Endometrial microvascular endothelial cells (primary cell): ENCODE measurements around the gene CSF1R. TPM values are rescaled to one million over a fixed set of nuclear protein-coding genes. Genes with fewer than 3 reads are reported as not detected.

Experiments
- in situ Hi-C: cut with HindIII; loops from 2 replicates; pipeline ENCODE4 v1.10.0; 2017; ENCODE audit warnings: low sequenced_read_pairs, low pct_unique_long_range_greater_than_20kb; ENCODE audit errors: inconsistent ontology term
- total RNA-seq: library from RNA; depleted of rRNA; stranded (reverse); fragments of >200 nt; gene quantifications from one replicate; pipeline ENCODE4 v1.2.3, GENCODE V29; 2015; ENCODE audit errors: inconsistent ontology term

The CSF1R gene
- total RNA-seq, result not detected

DNA sequence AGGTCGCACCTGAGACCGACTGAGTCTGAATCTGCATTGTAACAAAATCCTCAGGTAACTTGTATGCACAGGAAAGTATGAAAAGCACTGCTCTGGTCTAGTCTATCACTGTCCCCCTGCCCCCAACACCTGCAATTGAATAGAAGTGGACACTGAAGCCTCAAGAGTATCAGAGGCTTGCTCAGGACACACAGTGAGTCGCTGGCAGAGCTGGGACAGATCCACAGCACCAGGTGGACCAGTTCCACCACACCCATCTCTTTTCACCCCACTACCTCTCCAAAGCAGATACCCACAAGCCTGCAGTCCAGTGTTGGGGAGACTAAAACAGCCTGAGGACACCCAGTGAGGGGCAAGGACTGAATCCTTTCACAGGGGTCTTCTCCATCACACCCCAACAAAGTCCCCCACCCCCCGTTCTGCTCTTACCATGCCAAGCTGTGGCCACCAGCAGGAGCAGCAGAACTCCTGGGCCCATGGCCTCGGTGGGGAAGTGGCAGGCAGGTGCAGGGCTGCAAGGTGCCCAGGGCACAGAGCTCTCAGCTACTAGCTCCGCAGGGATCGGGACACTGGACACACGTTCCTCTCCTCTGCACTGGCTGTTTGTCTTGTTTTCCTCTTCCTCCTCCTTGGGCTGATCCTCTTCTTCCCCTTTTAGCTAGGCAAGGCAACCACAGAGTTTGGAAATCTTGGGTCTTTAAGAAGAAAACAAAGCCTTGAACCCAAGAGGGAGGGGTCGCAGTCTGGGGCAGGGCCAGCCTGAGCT is at the start of gene CSF1R:
TSS of gene CSF1R (minus strand) at position 605 of the 766 bp plus-strand sequence. CDS start at position 478, 127 bp downstream.
- in situ Hi-C loops, result no loop called here

DNA sequence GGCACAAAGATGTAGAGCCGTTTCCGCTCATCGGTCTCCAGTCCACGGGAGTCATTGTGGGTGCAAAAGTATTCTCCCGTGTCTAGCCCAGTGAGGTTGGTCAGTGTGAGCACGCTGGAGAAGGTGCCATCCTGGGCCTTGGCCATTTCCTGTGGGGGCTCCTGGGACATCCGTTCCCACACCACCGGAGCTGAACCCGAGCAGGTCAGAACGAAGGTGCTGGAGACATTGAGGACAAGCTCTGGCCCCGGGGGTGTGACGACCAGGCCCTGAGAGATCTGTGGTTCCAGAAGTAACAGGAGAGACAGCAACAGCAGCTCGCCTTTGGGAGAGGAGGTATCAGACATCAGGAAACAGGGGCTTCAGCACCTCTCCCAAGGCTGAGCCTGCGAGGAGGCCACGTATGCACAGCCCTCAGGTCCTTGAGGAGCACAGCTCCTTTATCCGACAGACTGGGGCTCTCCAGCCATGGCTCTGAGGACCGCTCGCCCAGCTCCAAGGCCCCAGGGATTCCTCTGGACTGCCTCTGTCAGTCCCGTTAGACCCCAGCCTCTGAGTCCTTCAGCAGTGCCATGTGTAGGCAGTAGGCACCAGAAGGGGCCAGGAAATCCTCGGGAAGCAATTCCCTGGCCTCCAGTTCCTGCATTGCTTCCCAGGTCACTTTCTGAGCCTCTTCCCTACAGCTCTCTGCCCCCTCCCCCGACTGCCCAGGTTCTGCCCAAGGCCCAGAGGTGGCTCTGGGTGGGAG is 49.4 kb upstream of the CSF1R start:
- in situ Hi-C loops, result no loop called here

DNA sequence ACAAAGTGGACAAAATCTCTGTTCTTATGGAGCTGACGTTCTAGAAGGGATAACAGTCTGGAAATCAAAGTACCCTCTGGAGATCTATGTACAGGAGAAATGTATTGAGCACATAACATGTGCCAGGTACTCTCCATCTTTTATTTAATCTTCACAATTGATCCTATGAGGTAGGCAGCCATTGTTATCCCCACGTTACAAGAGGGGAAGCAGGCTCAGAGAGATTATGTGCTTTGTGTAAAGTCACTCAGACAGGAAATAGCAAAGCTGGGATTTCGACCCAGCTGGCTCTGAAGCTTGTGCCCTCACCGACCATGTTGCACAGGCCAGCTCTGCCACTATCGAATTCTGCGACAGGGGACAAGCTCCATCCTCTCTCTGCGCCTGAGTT is 47.8 kb upstream of the CSF1R start:
- in situ Hi-C loops, result no loop called here

DNA sequence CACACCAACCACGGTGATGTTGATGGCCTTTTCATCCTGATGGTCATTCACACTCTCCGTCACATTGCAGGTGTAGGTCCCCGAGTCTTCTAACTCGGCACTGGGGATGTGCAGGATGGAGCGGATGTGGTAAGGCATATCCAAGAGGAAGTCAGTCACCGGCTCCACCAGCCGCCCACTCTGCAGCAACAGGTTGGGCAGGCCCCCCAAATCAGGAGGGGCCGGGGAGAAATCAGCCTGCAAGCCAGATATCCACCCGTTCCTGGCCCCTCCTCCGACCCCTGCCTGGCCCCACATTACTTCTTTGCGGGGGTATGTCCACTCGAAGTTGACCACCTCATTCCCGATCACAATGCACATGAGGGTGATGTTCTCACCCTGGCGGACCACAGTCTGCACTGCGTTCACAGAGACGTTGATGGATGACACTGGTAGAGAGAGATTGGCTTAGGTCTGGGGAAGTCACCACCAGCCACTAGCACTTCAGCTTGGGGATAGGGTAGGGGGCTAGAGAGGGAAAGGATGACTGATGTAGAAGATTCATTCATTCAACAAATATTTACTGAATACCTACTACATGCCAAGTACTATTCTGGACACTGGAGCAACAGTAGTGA is 47.3 kb upstream of the CSF1R start:
- in situ Hi-C loops, result no loop called here

DNA sequence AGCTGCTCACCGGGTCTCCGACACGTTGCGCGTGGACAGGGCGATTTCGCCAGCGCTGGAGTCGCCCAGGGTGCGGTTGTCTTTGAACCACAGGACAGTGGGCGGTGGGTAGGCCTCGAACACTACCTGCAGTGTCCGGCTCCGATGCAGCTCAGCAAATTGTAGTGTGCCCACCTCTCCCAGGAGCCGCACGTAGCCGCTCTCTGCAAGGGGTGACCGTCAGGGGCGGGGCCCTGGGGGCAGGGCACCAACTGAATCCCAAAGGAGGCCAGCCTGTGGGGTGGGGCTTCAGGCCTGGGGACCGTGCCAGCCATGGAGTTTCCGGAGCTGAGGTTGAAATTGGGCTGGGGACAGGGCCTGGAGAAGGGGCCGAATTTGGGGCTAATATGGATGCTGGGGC is 46.4 kb upstream of the CSF1R start:
- in situ Hi-C loops, result no loop called here

DNA sequence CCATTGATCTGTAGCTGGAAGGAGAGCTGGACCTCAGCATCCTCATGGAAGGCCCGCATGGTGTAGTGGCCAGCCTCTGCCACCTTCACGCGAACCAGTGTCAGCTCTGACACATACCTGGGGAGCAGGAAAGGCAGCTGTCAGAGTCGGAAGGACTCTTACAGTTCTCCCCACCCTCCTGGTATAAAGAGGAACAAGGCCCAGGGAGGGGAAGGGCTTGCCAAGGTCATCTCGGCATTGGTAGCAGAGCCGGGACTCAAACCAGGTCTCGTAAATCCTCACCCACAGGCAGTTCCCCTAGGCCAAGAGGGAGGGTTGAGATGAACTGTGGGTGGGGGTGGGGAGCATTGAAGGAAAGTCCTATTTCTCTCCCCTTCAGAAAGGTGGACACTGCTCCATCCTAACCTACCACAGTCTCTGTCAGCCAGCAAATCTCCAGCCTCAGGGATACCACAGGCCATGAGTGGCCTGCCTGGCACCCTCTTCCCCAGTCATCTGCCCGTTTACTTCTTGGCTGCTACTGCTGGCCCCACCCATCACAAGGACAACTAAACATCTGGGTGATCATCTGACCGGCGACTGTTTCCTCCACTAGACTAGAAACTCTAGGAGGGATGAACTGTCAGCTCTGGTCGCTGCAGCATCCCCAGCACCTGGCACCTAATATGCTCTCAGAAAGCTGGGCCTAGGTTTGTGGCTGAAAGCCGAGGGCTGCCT is 45.8 kb upstream of the CSF1R start:
- in situ Hi-C loops, result no loop called here

DNA sequence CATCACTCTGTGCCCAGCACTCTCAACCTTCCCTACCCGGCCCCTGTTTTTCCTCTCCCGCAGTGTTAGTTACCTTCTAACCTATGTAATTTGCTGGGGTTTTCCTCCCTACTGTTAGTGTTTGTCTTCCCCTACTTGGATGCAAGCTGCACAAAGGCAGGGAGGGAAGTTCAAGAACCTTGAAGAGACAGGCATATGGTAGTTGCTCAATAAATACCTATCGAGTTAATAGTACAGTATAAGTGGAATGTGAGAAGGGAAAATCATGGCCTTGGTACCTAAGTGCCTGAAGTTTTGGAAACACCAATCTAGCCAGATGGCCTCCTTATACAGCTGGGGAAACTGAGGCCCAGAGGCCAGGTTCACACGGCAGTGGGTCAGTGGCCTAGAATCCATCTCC is 45.1 kb upstream of the CSF1R start:
- in situ Hi-C loops, result no loop called here

DNA sequence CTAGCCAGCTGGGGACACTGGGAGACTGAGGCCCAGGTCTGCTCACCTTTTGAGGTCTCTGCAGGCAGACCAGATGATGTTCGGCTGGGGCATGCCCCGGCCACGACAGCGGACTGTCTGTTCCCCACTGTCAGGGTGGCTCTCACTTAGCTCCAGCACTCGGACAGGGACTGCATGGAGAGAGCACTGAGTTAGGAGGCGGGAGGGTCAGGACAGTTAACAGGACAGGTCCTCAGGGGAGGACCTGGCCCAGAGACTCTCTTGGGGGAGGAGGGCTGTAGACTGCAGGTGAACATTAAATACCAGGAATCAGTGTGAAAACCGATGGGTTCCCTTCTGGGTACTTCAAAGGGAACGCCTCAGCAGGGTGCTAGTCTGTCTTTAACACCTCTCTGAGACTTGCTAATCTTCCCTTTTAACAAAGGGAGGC is 44.2 kb upstream of the CSF1R start:
- in situ Hi-C loops, result no loop called here

DNA sequence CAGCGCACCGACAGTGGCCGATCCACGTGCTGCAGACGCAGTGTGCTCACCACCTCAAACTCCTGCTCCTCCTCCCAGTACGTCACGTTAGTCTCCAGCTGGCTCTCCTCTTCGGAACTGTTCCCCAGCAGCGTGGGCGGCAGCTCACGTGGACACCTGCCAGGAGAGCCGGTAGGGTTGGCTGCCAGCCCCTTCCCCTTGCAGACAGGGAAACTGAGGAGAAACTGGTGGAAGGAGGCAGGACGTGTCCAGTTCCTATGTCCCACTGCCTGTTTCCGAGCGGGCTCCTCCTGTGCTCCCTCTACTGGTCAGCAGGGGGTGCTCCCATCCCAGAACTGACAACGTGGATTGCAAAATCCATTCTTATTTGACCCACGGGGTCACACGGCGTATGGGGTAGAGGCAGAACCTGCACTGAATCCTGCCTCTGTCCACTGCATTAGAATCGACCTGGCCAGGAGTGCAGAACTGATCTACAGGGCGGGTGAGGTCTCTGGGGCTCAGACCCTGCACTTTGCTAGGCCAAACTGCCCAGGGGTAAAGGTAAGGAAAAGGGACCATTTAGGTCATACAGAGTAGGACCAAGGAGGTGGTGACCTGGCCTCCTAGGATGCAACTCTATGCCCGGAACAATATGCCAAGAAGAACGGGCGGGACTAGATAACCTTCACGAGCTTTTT is 43.6 kb upstream of the CSF1R start:
- in situ Hi-C loops, result no loop called here

DNA sequence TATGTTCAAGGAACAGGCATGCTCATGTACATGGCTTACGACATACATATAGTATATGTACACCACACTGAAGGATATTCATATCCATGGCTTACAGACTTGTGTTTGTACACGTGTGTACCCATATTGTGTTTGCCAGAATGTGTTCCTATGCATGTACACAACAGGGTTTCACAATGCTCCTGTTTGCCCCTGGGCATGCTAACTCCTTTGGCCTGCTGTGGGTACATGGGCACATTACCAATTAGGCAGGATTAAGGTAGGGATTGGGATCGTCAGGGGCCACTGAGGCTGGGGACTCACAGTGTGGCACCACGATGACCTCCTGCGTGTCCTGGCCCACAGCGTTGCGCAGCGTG is 43.1 kb upstream of the CSF1R start:
- in situ Hi-C loops, result no loop called here

DNA sequence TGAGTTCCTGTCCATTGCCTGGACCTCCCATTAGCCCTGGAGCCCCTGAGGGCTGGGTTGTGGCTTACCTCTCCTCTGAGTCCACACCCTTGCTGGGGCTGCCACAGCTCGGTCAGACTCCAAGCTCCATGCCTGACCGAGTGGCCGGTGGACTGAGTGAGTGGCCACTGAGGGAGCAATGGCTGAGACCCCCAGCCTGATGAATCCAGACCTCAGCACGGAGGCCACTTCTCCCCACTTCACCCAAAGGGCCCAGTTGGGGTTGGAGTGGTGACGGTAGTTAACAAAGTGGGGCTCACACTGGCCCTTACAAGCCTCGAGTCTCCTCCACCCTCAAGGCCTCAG is 40.5 kb upstream of the CSF1R start:
- in situ Hi-C loops, result no loop called here

DNA sequence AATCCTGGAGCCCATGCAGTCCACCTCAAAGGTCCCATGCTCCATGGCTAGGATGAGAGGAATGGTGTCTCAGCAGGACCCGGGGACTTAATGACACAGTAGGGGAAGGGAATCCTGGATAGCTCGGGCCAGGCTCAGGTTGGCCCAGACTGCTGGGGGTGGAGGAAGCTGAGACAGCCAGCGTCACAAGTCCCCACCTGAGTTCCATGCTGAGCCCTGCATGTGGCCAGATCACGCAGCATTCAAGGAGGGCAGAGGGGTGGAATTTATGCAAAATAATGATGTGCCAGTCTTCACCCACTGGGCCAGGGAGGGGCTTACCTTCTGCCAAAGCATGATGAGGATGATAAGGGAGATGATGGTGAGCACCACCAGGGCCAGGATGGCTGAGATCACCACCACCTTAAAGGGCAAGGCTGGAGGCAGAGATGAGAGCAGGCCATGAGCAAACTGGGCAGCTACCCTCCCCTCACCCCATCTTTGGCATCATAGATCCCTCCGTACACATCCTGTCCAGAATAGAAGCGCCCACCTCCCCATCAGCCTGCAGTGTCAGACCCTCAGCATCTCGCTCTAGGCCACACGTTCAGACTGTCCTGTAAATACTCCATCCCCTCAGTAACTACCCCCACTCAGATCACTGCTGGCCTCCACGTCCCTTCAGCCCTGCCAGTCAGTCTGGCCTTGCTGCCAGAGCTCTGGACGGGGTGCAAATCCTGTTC is 40.0 kb upstream of the CSF1R start:
- in situ Hi-C loops, result no loop called here

DNA sequence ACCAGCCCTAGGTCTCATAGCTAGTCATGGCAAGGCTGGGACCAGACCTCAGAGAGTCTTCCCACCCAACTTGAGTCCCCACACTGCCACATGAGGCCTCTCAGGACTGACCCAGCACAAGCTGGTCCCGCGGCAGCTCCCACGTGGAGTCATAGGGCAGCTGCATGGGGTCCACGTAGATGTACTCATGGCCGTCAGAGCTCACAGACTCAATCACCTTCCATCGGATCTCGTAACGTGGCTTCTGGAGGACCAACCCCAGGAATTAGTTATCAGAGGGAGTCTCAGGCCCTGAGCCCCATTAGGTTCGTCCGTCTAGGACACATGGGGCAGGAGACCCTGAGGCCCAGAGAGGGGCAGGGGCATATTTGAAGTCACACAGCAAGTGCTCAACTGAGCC is 39.0 kb upstream of the CSF1R start:
- in situ Hi-C loops, result no loop called here

DNA sequence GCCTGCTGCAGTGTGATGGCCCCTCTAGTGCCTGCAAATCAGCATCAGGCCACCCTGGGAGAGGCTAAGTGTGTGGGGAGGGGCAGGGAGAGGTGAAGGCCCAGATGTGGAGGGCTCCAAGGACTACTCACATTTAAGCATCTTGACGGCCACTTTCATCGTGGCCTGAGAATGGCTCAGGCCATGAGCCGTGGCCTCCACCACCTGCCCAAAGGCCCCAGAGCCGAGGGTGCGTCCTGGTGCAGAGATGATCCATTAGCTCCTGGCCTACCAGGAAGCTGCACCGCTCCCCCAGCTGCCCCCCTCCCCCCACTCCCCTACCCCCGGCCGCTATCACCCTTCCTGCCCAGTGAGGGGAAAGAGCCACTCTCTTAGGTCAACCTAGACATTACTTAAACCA is 38.2 kb upstream of the CSF1R start:
- in situ Hi-C loops, result no loop called here

DNA sequence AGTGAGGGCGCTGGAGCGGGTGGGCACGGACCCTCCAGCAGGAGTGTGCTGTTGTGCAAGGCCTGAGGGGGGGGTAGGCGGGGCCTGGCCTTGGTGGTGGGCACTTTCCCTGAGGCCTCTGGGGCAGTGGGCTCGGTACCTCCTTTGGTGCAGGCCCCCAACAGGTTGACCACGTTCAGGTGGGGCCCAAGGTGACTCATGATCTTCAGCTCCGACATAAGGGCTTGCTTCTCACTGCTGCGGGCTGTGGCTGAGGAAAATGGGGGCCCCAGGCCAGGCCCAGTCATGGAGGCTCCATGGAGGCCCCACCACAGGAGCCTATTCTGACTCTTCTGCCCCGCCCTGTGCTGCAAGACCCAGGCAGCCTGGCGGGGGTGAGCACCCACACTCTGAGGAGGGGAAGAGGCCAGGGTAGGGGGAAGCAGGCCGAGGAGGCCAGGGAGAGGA is 37.8 kb upstream of the CSF1R start:
- in situ Hi-C loops, result no loop called here

DNA sequence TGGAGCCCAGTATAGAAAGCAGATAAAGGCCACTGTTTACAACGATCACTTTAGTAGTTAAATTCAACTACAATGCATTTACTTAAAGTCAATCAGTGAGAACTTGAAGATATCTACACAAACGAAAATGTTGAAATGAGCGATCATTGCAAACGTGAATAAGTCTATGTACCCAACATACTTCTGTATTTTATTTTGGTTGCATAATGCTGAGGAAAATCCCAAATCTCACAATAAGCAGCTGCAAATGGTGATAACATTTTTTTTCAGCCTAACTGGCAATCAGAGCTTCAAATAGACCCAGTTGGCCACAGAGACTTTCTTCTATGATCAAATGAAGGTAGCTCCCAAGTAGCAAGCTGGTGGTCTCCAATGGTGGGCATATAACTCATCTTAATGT is 37.2 kb upstream of the CSF1R start:
- in situ Hi-C loops, result no loop called here

DNA sequence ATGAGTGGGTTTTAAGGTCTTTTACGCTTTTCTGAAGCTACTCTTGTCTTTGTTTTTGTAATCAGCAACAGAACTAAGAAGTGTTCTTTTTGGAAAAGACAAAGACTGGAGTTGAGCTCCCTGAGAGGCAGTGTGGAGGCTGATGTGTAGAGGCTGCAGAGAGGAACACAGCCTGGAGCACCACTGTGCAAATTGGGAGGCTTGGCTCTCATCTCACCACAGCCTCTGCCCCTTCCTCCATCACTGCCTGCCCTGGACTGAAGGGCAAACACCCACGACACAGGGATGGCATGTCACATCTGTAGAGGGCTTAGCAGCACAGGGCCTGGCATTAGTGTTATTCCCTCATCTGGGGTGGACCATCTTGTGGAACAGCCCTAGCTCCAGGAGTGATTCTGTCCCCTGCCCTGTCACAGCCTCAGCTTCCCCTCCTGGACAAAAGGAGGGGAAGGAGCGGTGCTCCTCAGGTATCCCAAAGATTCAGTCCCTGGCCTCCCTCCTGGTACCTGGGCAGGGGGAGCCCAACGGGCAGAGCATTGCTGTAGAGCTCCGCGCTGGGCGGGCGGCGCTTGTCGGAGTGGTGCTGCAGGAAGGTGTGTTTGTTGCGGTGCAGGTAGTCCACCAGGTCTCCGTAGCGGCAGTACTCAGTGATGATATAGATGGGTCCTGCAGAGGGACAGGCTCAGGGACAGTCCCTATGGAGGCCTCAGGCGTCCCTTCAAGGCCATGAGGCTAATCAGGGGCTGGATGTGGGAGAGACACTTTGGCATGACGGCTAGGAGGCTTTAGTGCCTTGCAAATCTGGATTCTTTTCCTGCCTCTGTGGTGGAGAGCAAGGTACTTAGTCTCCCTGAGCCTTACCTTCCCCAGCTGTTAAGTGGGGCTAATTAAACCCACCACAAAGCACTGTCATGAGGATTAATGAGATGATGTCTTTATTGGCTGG is 36.5 kb upstream of the CSF1R start:
- in situ Hi-C loops, result no loop called here
